SJCRH30 (cell line): ENCODE data around the gene BEAN1. TPM values are rescaled to one million over a fixed set of nuclear protein-coding genes. Genes with fewer than 3 reads are reported as not detected.
A peak's percentile ranks its signal among the peaks of the same experiment; 100 is the strongest.

ENCODE experiments used
- DNase-seq, 2 experiments: peaks; one replicate each; pipeline ENCODE4 v3.0.0-alpha.2; 2015 to 2020
- H3K27ac ChIP-seq: fragments of 250-450 bp; sonication (Bioruptor Pico); 2 replicates; pipeline ENCODE4 v1.5.1; 2020; ENCODE audit warnings: mild to moderate bottlenecking, moderate library complexity
- H3K27me3 ChIP-seq: fragments of 250-450 bp; sonication (Bioruptor Pico); 2 replicates; pipeline ENCODE4 v1.5.1; 2020; ENCODE audit warnings: mild to moderate bottlenecking, moderate library complexity
- H3K36me3 ChIP-seq: fragments of 250-450 bp; sonication (Bioruptor Pico); 2 replicates; pipeline ENCODE4 v1.5.1; 2020; ENCODE audit warnings: mild to moderate bottlenecking, moderate library complexity
- H3K4me1 ChIP-seq: fragments of 250-450 bp; sonication (Bioruptor Pico); 2 replicates; pipeline ENCODE4 v1.5.1; 2020; ENCODE audit warnings: mild to moderate bottlenecking, moderate library complexity
- H3K4me3 ChIP-seq: fragments of 250-450 bp; sonication (Bioruptor Pico); 2 replicates; pipeline ENCODE4 v1.5.1; 2020; ENCODE audit warnings: mild to moderate bottlenecking, moderate library complexity
- H3K9me3 ChIP-seq: fragments of 250-450 bp; sonication (Bioruptor Pico); replicated peaks from 2 replicates; pipeline ENCODE4 v1.5.1; 2020; ENCODE audit warnings: mild to moderate bottlenecking, moderate library complexity
- total RNA-seq: library from RNA; depleted of rRNA; stranded (reverse); fragments of >200 nt; shearing (Covaris generic); gene quantifications from 2 replicates; pipeline ENCODE4 v1.2.3, GENCODE V29; 2014; rRNA removed

BEAN1 gene
- total RNA-seq, 1 experiment from 2014 or later: 0.87 TPM

DNA sequence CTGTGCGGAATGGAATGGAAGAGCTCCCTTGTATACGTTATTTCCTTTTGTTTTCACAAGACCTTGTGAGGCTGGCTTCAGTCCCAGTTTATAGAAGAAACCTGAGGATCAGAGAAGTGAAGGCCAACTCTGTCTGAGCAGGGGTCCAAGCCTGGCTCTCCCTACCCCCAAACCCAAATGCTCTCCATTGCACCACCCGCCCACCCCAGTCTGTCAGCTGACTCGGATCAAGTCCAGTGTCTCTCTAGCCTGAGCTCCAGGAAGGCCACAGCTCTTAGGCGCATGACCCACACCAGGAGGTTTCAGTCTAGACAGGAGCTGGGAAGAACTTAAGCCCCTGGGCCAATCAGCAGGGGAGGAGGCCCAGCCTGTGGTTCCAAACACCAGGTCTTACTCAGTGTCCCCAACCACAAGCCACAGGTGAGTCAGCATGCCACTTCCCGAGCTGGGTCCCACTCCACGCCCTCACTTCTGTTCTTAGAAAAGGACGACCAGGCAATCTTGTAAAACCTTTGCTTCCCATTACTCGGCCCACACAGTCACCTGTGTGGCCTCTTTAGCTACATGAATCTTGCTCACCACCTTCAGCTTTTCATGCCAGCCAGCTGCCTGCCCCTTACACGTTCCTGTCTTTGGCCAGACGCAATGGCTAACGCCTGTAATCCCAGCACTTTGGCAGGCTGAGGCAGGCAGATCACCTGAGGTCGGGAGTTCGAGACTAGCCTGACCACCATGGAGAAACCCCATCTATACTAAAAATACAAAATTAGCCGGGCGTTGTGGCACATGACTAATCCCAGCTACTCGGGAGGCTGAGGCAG is 95.1 kb downstream of the BEAN1 start:
- no peak overlapping the region for H3K4me3 ChIP-seq
- H3K27me3 ChIP-seq: no peaks in the 10 kb centered on the region
- peak; percentile 62 to 68 for DNase-seq
- H3K9me3 ChIP-seq: no peaks in the 10 kb centered on the region
- peak overlapping the region; percentile 34 for H3K27ac ChIP-seq
- H3K4me1 ChIP-seq: peaks cover 31% of the 10 kb centered on the region
- no peaks in the 10 kb centered on the region for H3K36me3 ChIP-seq

DNA sequence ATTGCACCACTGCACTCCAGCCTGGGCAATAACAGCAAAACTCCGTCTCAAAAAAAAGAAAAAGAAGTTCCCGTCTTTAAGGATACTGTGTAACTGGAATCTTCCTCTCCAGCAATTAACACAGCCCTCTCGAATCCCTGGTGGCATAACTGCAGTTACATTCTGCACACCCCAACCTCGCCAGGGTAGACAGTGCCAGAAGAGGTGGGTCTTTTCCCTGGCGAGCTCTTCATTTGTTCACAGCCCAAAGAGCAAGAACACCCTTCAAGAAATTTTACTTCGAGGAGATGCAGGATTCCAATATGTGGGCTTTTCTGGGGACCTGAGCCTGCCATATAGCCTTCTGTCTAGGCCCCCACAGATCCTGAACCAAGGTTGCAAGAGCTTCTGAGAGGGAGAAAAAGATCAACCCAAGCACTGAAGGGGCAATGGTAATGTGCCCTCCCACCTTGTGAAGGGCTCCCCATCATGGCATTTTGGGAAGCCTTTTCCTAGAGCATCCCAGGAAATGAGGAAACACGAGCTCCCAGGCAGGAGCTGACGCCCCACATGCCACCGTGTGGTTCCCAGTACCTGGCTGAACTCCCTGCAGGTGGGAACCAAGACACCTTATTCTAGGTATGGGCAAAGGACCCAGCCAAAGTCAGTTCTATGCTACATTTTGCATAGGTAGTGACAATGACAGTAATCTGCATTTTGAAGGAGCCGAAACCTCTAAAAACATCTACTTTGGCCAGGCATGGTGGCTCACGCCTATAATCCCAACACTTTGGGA is 95.9 kb downstream of the BEAN1 start:
- no peak for DNase-seq
- H3K4me1 ChIP-seq: peaks cover 23% of the 10 kb centered on the region
- peak overlapping the region; percentile 8; the same call in 1 of the 2 replicates for H3K27ac ChIP-seq
- no peaks in the 10 kb centered on the region for H3K36me3 ChIP-seq
- no peak overlapping the region for H3K4me3 ChIP-seq
- no peaks in the 10 kb centered on the region for H3K9me3 ChIP-seq
- no peaks in the 10 kb centered on the region for H3K27me3 ChIP-seq

DNA sequence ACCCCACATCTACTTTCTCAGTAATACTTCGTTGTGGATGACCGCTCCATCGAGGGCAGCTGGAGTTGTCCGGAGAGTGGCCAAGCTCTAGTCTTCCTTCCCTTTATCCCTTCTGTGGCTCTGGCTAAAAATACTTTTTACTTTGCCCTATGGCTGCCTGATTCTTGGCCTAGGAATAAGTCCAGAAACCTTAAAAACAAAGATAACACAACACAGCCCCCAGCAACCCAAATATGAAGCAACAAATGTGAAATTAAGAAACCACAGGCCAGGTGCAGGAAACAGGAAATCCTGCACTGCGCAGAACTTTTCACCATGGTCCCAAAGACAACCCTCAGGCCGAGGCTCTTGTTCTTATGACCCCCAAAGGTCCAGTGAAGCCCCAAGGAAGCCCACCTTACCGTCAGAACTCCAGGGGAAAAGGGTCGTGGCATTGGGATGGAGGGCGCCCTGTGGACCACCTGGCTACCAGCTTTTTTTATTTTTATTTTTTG is 96.8 kb downstream of the BEAN1 start:
- Histone ChIP-seq H3K9me3 (no peaks in the 10 kb centered on the region), H3K4me3 (no peak overlapping the region), H3K4me1 (peaks cover 22% of the 10 kb centered on the region), H3K27me3 (no peaks in the 10 kb centered on the region), H3K27ac (peak overlapping the region; percentile 8), H3K36me3 (no peaks in the 10 kb centered on the region)
- DNase-seq: peak in 1 of 2 experiments; percentile 46

DNA sequence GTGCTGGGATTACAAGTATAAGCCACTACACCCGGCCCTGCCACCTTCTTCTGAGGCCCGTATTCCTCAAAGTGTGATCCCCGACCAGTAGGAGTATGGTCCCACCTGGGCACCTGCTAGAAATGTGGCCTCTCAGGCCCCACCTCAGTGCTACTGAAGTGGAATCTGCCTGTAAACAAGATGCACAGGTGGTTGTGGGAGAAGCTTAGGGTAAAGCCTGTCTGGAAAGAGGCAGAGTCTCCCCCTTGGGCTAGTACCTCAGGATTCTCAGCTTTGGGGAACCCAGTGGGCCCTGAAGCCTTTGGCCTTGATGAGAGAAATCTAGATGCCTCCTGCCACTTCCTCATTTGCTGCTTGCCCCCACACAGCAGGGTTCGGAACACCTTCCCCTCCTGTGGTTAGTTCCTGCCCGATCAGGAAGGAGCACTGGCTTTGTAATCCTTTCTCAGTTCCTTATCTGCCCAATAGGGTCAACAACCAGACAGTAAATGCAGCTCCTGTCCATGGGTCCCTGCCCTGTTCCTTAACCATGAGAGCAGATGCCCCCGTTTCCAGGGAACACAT is 97.6 kb downstream of the BEAN1 start:
- Histone ChIP-seq H3K9me3 (no peaks in the 10 kb centered on the region), H3K4me1 (peaks cover 22% of the 10 kb centered on the region), H3K36me3 (no peaks in the 10 kb centered on the region), H3K27me3 (no peaks in the 10 kb centered on the region), H3K27ac (no peak overlapping the region), H3K4me3 (no peak overlapping the region)
- no peak for DNase-seq

GRCh38 chr16:66525396-66526180 is 98.5 kb downstream of the BEAN1 start:
- no peak overlapping the region for H3K4me3 ChIP-seq
- H3K36me3 ChIP-seq: peaks cover 3% of the 10 kb centered on the region; the same call in 1 of the 2 replicates
- DNase-seq: no peak
- peaks cover 22% of the 10 kb centered on the region for H3K4me1 ChIP-seq
- no peaks in the 10 kb centered on the region for H3K9me3 ChIP-seq
- no peak overlapping the region for H3K27ac ChIP-seq
- no peaks in the 10 kb centered on the region for H3K27me3 ChIP-seq

- Histone ChIP-seq H3K4me3 (no peak overlapping the region), H3K27me3 (no peaks in the 10 kb centered on the region), H3K9me3 (no peaks in the 10 kb centered on the region), H3K27ac (no peak overlapping the region), H3K4me1 (peaks cover 9% of the 10 kb centered on the region), H3K36me3 (peaks cover 3% of the 10 kb centered on the region; the same call in 1 of the 2 replicates)
- no peak for DNase-seq
Observed at GRCh38 chr16:66528294-66528693, 101.2 kb downstream of the BEAN1 start.

DNA sequence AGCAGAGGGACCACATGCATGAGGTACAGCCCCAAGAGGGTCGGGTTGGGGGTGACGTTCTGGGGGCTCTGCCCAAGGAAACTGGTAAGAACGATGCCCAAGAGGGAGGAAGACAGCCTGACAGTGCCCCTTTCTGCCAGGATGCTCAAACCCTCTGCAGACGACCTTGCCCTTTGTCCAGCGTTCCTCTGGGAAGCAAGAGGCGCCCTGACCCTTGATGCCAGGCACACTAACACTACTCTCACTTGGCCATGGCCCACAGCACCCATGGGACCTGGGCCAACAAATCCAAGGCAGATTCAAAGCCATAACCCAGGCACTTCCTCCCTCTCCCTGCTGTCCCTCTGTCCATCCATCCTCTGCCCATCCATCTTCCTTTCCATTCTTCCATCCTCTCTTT is 102.4 kb downstream of the BEAN1 start:
- peaks cover 3% of the 10 kb centered on the region; the same call in 1 of the 2 replicates for H3K36me3 ChIP-seq
- no peaks in the 10 kb centered on the region for H3K9me3 ChIP-seq
- H3K4me3 ChIP-seq: no peak overlapping the region
- H3K4me1 ChIP-seq: no peaks in the 10 kb centered on the region; the same call in 1 of the 2 replicates
- DNase-seq: no peak
- no peaks in the 10 kb centered on the region for H3K27me3 ChIP-seq
- no peak overlapping the region for H3K27ac ChIP-seq

Other genes with a start within 250 kb of the BEAN1 start
- 0.16 and 0.25 TPM in 2 replicates for gene CDH5, start 60.6 kb upstream of the BEAN1 start, total RNA-seq
- 14.8 and 16.0 TPM in 2 replicates for gene TK2, start 122.8 kb downstream of the BEAN1 start, total RNA-seq
- 121 and 127 TPM in 2 replicates for gene CKLF, start 125.3 kb downstream of the BEAN1 start, total RNA-seq
- 6.6 and 8.2 TPM in 2 replicates for gene CMTM1, start 139.1 kb downstream of the BEAN1 start, total RNA-seq
- 5.4 and 6.2 TPM in 2 replicates for gene CMTM2, start 152.2 kb downstream of the BEAN1 start, total RNA-seq
- gene CMTM3, start 177.4 kb downstream of the BEAN1 start, total RNA-seq: 52.8 and 53.9 TPM in 2 replicates